IMR-90 (cell line): ENCODE measurements around the gene TP53BP1. TPM values are rescaled to one million over a fixed set of nuclear protein-coding genes. Genes with fewer than 3 reads are reported as not detected.

Source experiments
- ATAC-seq: fragments of 200-7000 bp; cut with Tn5 transposase; 2 replicates; pipeline ENCODE4 v1.9.1; 2020; ENCODE audit warnings: low read depth, mild to moderate bottlenecking, moderate library complexity
- BruUV-seq: library from RNA; stranded (reverse); fragments of 400-500 nt; replicated peaks from 2 replicates; lab custom pipeline; 2021; lab: Mats Ljungman, UMichigan
- CTCF ChIA-PET: fragments of 300-600 bp; formaldehyde crosslinking; extraction: SDS; loops from one replicate; lab custom pipeline; 2021; ENCODE audit warnings: antibody characterized with exemption; lab: Yijun Ruan, JAX
- POLR2A ChIA-PET: fragments of 300-600 bp; sonication (Branson Sonifier 250); formaldehyde crosslinking; loops from one replicate; lab custom pipeline; 2022; ENCODE audit warnings: antibody characterized with exemption; ENCODE audit not compliant: unreplicated experiment; lab: Charles Lee
- DNase-seq: peaks from one replicate; pipeline ENCODE4 v3.0.0; 2013
- H2AFZ ChIP-seq: replicated peaks from 2 replicates; pipeline ENCODE3; 2013; ENCODE audit warnings: low read length, mild to moderate bottlenecking; ENCODE audit not compliant: poor library complexity
- H2AK5ac ChIP-seq: 2 replicates; pipeline ENCODE4 v1.6.1; 2013; ENCODE audit warnings: low read depth, low read length, inconsistent platforms
- H2AK9ac ChIP-seq: replicated peaks from 2 replicates; pipeline ENCODE3; 2013; ENCODE audit warnings: mild to moderate bottlenecking, low read depth, low read length, moderate library complexity; ENCODE audit not compliant: poor library complexity
- H2BK120ac ChIP-seq: 2 replicates; pipeline ENCODE4 v1.6.1; 2013; ENCODE audit warnings: low read depth, low read length, inconsistent platforms
- H2BK15ac ChIP-seq: 3 replicates; pipeline ENCODE4 v1.6.1; 2013; ENCODE audit warnings: low read depth, low read length, inconsistent platforms
- H2BK20ac ChIP-seq: 2 replicates; pipeline ENCODE4 v1.6.1; 2013; ENCODE audit warnings: low read depth, mild to moderate bottlenecking, inconsistent platforms, low read length, moderate library complexity
- H2BK5ac ChIP-seq: 2 replicates; pipeline ENCODE4 v1.6.1; 2013; ENCODE audit warnings: mild to moderate bottlenecking, low read depth, low read length, inconsistent platforms; ENCODE audit not compliant: poor library complexity, severe bottlenecking
- H3K14ac ChIP-seq: replicated peaks from 2 replicates; pipeline ENCODE4 v1.6.1; 2013; ENCODE audit warnings: low read depth, low read length, inconsistent platforms
- H3K18ac ChIP-seq: 2 replicates; pipeline ENCODE4 v1.6.1; 2013; ENCODE audit warnings: low read depth, low read length, control low read depth
- H3K23ac ChIP-seq: 2 replicates; pipeline ENCODE4 v1.6.1; 2013; ENCODE audit warnings: low read depth, low read length, inconsistent platforms
- H3K27ac ChIP-seq: 2 replicates; pipeline ENCODE4 v1.5.1; 2013; ENCODE audit warnings: mild to moderate bottlenecking, control low read depth, low read length; ENCODE audit not compliant: insufficient read depth
- H3K27me3 ChIP-seq: 2 replicates; pipeline ENCODE4 v1.6.1; 2013; ENCODE audit warnings: low read length; ENCODE audit not compliant: control insufficient read depth, insufficient read depth
- H3K36me3 ChIP-seq: 2 replicates; pipeline ENCODE4 v1.6.1; 2013; ENCODE audit warnings: low read length, mixed read lengths; ENCODE audit not compliant: control insufficient read depth, insufficient read depth
- H3K4ac ChIP-seq: 2 replicates; pipeline ENCODE4 v1.6.1; 2013; ENCODE audit warnings: low read depth, low read length, inconsistent platforms
- H3K4me1 ChIP-seq: 2 replicates; pipeline ENCODE4 v1.6.1; 2013; ENCODE audit warnings: low read length, mixed read lengths; ENCODE audit not compliant: control insufficient read depth, insufficient read depth
- H3K4me2 ChIP-seq: 2 replicates; pipeline ENCODE4 v1.6.1; 2013; ENCODE audit warnings: low read depth, mild to moderate bottlenecking, control low read depth, low read length, moderate library complexity
- H3K4me3 ChIP-seq: 2 replicates; pipeline ENCODE4 v1.5.1; 2013; ENCODE audit warnings: low read depth, mild to moderate bottlenecking, control low read depth, low read length, moderate library complexity; ENCODE audit not compliant: insufficient read depth
- H3K56ac ChIP-seq: 2 replicates; pipeline ENCODE4 v1.6.1; 2013; ENCODE audit warnings: low read length, inconsistent platforms; ENCODE audit not compliant: insufficient read depth; ENCODE audit errors: extremely low read depth
- H3K79me1 ChIP-seq, 2 experiments: 2 replicates each; pipeline ENCODE4 v1.6.1; 2013; ENCODE audit warnings: low read length in 2 of 2, inconsistent platforms in 1 of 2, low read depth in 1 of 2
- H3K9ac ChIP-seq: 2 replicates; pipeline ENCODE4 v1.6.1; 2013; ENCODE audit warnings: low read depth, low read length, control low read depth
- H3K9me1 ChIP-seq: 2 replicates; pipeline ENCODE4 v1.6.1; 2013; ENCODE audit warnings: low read length, inconsistent platforms; ENCODE audit not compliant: insufficient read depth
- H3K9me3 ChIP-seq: 2 replicates; pipeline ENCODE4 v1.6.1; 2013; ENCODE audit warnings: low read length; ENCODE audit not compliant: control insufficient read depth, insufficient read depth
- H4K20me1 ChIP-seq: 2 replicates; pipeline ENCODE4 v1.6.1; 2013; ENCODE audit warnings: low read length, inconsistent platforms; ENCODE audit not compliant: insufficient read depth
- H4K5ac ChIP-seq: 2 replicates; pipeline ENCODE4 v1.6.1; 2013; ENCODE audit warnings: mild to moderate bottlenecking, low read depth, low read length, control low read depth
- H4K8ac ChIP-seq, 2 experiments: 2 replicates each; pipeline ENCODE4 v1.6.1; 2013; ENCODE audit warnings: low read depth in 2 of 2, low read length in 2 of 2, control low read depth in 1 of 2, inconsistent platforms in 1 of 2
- H4K91ac ChIP-seq: 2 replicates; pipeline ENCODE4 v1.6.1; 2013; ENCODE audit warnings: low read depth, low read length, inconsistent platforms; ENCODE audit not compliant: insufficient read depth
- MAZ ChIP-seq: IDR thresholded peaks from 2 replicates; pipeline ENCODE4 v1.6.1; 2012; ENCODE audit warnings: low read depth, mild to moderate bottlenecking, low read length, improper control_type of control experiment, moderate library complexity, borderline replicate concordance
- MXI1 ChIP-seq: IDR thresholded peaks from 2 replicates; pipeline ENCODE4 v1.6.1; 2012; ENCODE audit warnings: low read depth, mild to moderate bottlenecking, low read length, moderate library complexity, borderline replicate concordance
- POLR2A ChIP-seq: IDR thresholded peaks from 2 replicates; pipeline ENCODE4 v1.6.1; 2012; ENCODE audit warnings: mild to moderate bottlenecking, low read depth, low read length
- WGBS, 2 experiments: methylation state at CpG; one replicate each; pipeline versions ENCODE4 v1.1.5 to v1.1.7; 2013; ENCODE audit warnings: missing lambda C conversion rate in 2 of 2; ENCODE audit not compliant: insufficient read length in 1 of 2; ENCODE audit errors: extremely low coverage in 2 of 2; 5-methylcytosine and 5-hydroxymethylcytosine counted together
- dilution Hi-C: fragments of 300-500 bp; cut with HindIII; formaldehyde crosslinking; loops from one replicate; pipeline ENCODE4 v1.14.3; 2018; ENCODE audit warnings: low sequenced_read_pairs; ENCODE audit not compliant: unreplicated experiment
- in situ Hi-C: fragments of 300-500 bp; cut with MboI; formaldehyde crosslinking; loops from 3 replicates; pipeline ENCODE4 v1.14.3; 2019; ENCODE audit warnings: low sequenced_read_pairs, inconsistent platforms, mixed read lengths
- intact Hi-C: fragments of 100-400 bp; cut with micrococcal nuclease; formaldehyde crosslinking; loops from 2 replicates; pipeline ENCODE4 v1.10.0; 2022
- polyA plus RNA-seq, 3 experiments: library from polyadenylated mRNA; depleted of rRNA; stranded (reverse); fragments of >200 nt; gene quantifications; 2 replicates each; pipeline ENCODE4 v1.2.3, GENCODE V29; 2012; ENCODE audit warnings: low replicate concordance in 1 of 3
- total RNA-seq: library from RNA; depleted of rRNA; stranded (reverse); fragments of >200 nt; gene quantifications from 2 replicates; pipeline ENCODE4 v1.2.3, GENCODE V29; 2012
- TF ChIP-seq, protein P1 (sequence below): fragments of 150-350 bp; IDR thresholded peaks from 2 replicates; pipeline ENCODE4 v1.6.1; 2017; ENCODE audit warnings: mild to moderate bottlenecking, antibody characterized with exemption, low read length, low read depth

Gene TP53BP1
- total and polyA plus RNA-seq, 2 of the 4 experiments (the other 2 are of a cell fraction) = 36.3 to 64.5 TPM

DNA sequence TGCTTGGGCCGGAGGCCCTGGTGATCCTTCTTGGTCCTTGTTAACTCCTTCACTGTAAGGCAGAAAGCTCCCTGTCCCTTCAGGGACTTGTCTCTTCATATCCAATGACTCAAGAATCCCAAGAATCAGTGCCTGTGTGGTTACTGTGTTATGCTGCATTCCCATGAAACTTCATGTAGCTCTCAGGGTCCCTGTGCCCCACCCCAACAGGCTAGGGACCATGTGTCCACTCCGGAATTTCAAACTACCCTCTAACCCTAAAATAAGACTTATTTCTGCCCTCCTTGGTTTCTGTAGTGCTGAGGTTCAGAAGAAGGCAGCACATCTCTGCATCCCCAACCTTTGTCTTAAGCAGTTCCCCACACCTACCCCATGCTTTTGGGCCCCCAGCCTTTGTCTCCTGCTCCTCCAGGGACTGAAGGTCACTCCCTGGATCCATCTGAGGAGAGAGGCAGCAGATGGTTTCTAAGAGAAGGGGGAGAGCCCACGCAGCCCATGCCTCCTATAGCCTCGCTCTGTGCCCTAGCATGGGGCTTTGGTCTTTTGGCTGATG, 23.9 kb upstream of the TP53BP1 start:
- Histone ChIP-seq H2AK9ac (peak overlapping the region; percentile 96), H2BK5ac (peak overlapping the region; percentile 85), H3K4me3 (peak overlapping the region; percentile 79), H2AK5ac (peak overlapping the region; percentile 65; the same call in 1 of the 2 replicates), H2BK20ac (peak overlapping the region; percentile 94), H3K18ac (peak overlapping the region; percentile 58), H3K4me1 (peaks cover 20% of the 10 kb centered on the region), H2BK15ac (peak overlapping the region; percentile 91; the same call in 2 of the 3 replicates), H3K56ac (peak overlapping the region; percentile 77; the same call in 1 of the 2 replicates), H3K23ac (peak overlapping the region; percentile 93), H3K14ac (peak overlapping the region; percentile 90), H4K91ac (peak overlapping the region; percentile 87), H3K27ac (peak overlapping the region; percentile 76), H3K79me1 (peaks cover 27 to 62% of the 10 kb centered on the region in 2 experiments), H3K9me1 (peaks cover 31% of the 10 kb centered on the region), H3K4me2 (peak overlapping the region; percentile 77), H4K20me1 (peaks cover 25% of the 10 kb centered on the region), H3K36me3 (peaks cover 14% of the 10 kb centered on the region), H4K8ac (peak overlapping the region; percentile 51 to 87; a peak in 3 of 4 replicates), H3K27me3 (no peaks in the 10 kb centered on the region), H4K5ac (peak overlapping the region; percentile 47), H3K9ac (peak overlapping the region; percentile 44), H3K4ac (peak overlapping the region; percentile 91), H3K9me3 (no peaks in the 10 kb centered on the region), H2AFZ (peak overlapping the region; percentile 92), H2BK120ac (peak overlapping the region; percentile 95)
- no CpG with 5 or more reads among the region's 4 CpGs for WGBS, 2 experiments
- peak; percentile 68 for DNase-seq
- intact Hi-C loops = loop anchor here (2.0 to 10.0 kb wide), 2 partner anchors 24 to 258 kb away; partner anchors contain the start of genes ELL3 and TP53BP1
- in situ Hi-C loops = no loop called here
- dilution Hi-C loops = no loop called here
- BruUV-seq = no TSS peak
- CTCF ChIA-PET = interaction anchor here (1.5 kb wide), 1 partner anchor 76 kb away, joined by 5 read pairs; no protein-coding TSS in a partner anchor
- TF ChIP-seq, protein P1, sequence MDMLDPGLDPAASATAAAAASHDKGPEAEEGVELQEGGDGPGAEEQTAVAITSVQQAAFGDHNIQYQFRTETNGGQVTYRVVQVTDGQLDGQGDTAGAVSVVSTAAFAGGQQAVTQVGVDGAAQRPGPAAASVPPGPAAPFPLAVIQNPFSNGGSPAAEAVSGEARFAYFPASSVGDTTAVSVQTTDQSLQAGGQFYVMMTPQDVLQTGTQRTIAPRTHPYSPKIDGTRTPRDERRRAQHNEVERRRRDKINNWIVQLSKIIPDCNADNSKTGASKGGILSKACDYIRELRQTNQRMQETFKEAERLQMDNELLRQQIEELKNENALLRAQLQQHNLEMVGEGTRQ = peak; percentile 9; the same call in 1 of the 2 replicates
- TF ChIP-seq MXI1 = peak; percentile 61; the same call in 1 of the 2 replicates
- no peak for TF ChIP-seq MAZ
- peak; percentile 7; the same call in 1 of the 2 replicates for TF ChIP-seq POLR2A
- POLR2A ChIA-PET = no interaction called here
- peak; percentile 48 for ATAC-seq
